AG04450 (cell line): ENCODE data around the gene NAGLU. TPM values are rescaled to one million over a fixed set of nuclear protein-coding genes. Genes with fewer than 3 reads are reported as not detected.

Source experiments
- CTCF ChIA-PET: fragments of 300-600, 350-600 bp; formaldehyde crosslinking; extraction: SDS; loops from one replicate; lab custom pipeline; 2022; ENCODE audit warnings: antibody characterized with exemption, inconsistent platforms; lab: Charles Lee
- POLR2A ChIA-PET: fragments of 350-600 bp; formaldehyde crosslinking; extraction: SDS; loops from one replicate; lab custom pipeline; 2021; ENCODE audit warnings: antibody characterized with exemption, inconsistent platforms; lab: Yijun Ruan, JAX
- DNase-seq: peaks from one replicate; pipeline ENCODE4 v3.0.0-alpha.2; 2011; ENCODE audit warnings: low read depth, low spot score
- H3K27ac ChIP-seq: one replicate; pipeline ENCODE4 v1.5.1; 2012; ENCODE audit warnings: low read depth, low read length, control low read depth
- H3K27me3 ChIP-seq: one replicate; pipeline ENCODE4 v1.6.0; 2012; ENCODE audit warnings: low read length; ENCODE audit not compliant: control insufficient read depth, insufficient read depth
- H3K4me3 ChIP-seq: 2 replicates; pipeline ENCODE4 v1.5.1; 2011; ENCODE audit warnings: mild to moderate bottlenecking, low read depth, low read length, control low read depth
- H3K9me3 ChIP-seq: 2 replicates; pipeline ENCODE4 v1.5.1; 2012; ENCODE audit warnings: low read length; ENCODE audit not compliant: control insufficient read depth, insufficient read depth
- CTCF ChIP-seq: IDR thresholded peaks from 2 replicates; pipeline ENCODE4 v1.5.1; 2011; ENCODE audit warnings: low read depth, low read length, control low read depth, inconsistent platforms
- polyA plus RNA-seq: library from polyadenylated mRNA; depleted of rRNA; stranded (reverse); fragments of >200 nt; gene quantifications from 2 replicates; pipeline ENCODE4 v1.2.3, GENCODE V29; 2011

NAGLU gene
- polyA plus RNA-seq, 1 experiment: 11.9 TPM

GRCh38 chr17:42522263-42522790 is 13.7 kb upstream of the NAGLU start:
- TF ChIP-seq CTCF: no peak
- H3K27me3 ChIP-seq: no peaks in the 10 kb centered on the region
- CTCF ChIA-PET: no interaction called here
- H3K4me3 ChIP-seq: no peak overlapping the region
- POLR2A ChIA-PET: interaction anchor here (0.6 kb wide), 1 partner anchor 528 kb away, joined by 4 read pairs; no protein-coding TSS in a partner anchor
- H3K27ac ChIP-seq: peak overlapping the region; percentile 100
- no peaks in the 10 kb centered on the region for H3K9me3 ChIP-seq
- no peak for DNase-seq

GRCh38 chr17:42522798-42523278 is 13.2 kb upstream of the NAGLU start:
- TF ChIP-seq CTCF: no peak
- DNase-seq: no peak
- ChIA-PET CTCF (no interaction called here), POLR2A (interaction anchor here (0.6 kb wide), 1 partner anchor 529 kb away, joined by 4 read pairs; no protein-coding TSS in a partner anchor)
- H3K9me3 ChIP-seq: no peaks in the 10 kb centered on the region
- no peaks in the 10 kb centered on the region for H3K27me3 ChIP-seq
- H3K4me3 ChIP-seq: no peak overlapping the region
- peak overlapping the region; percentile 100 for H3K27ac ChIP-seq

- ChIA-PET POLR2A (interaction anchor here (0.7 to 1.4 kb wide), 3 partner anchors 102 to 216 kb away, joined by 3 to 5 read pairs (median 3); partner anchors contain the start of gene CAVIN1), CTCF (interaction anchor here (1.3 kb wide), 1 partner anchor 11 kb away, joined by 3 read pairs; no protein-coding TSS in a partner anchor)
- Histone ChIP-seq H3K27ac (peak overlapping the region; percentile 47), H3K27me3 (no peaks in the 10 kb centered on the region), H3K9me3 (no peaks in the 10 kb centered on the region), H3K4me3 (no peak overlapping the region)
- DNase-seq: peak; percentile 54
- TF ChIP-seq CTCF: no peak
Measured at GRCh38 chr17:42525221-42525620, 10.8 kb upstream of the NAGLU start.

- POLR2A ChIA-PET: interaction anchor here (1.4 kb wide), 1 partner anchor 103 kb away, joined by 5 read pairs; the partner anchor contains the start of gene CAVIN1
- no peak for DNase-seq
- no peak overlapping the region for H3K4me3 ChIP-seq
- no peaks in the 10 kb centered on the region for H3K9me3 ChIP-seq
- H3K27me3 ChIP-seq: no peaks in the 10 kb centered on the region
- CTCF ChIA-PET: interaction anchor here (2.2 kb wide), 1 partner anchor 201 kb away, joined by 16 read pairs; no protein-coding TSS in a partner anchor
- TF ChIP-seq CTCF: no peak
- peak overlapping the region; percentile 47 for H3K27ac ChIP-seq
Measured at GRCh38 chr17:42526031-42526444, 10.0 kb upstream of the NAGLU start.

GRCh38 chr17:42527932-42528331 is 8.1 kb upstream of the NAGLU start:
- ChIA-PET POLR2A (interaction anchor here (0.7 to 1.3 kb wide), 4 partner anchors 8 to 180 kb away, joined by 4 to 8 read pairs (median 6); partner anchors contain the start of genes CAVIN1 and NAGLU), CTCF (interaction anchor here (0.6 to 2.2 kb wide), 23 partner anchors 9 to 385 kb away, joined by 3 to 16 read pairs (median 4); partner anchors contain the start of genes CAVIN1 and STAT3)
- H3K4me3 ChIP-seq: no peak overlapping the region

More at GRCh38 chr17:42527932-42528331, 8.1 kb upstream of the NAGLU start:
- TF ChIP-seq CTCF: no peak
- Histone ChIP-seq H3K27me3 (no peaks in the 10 kb centered on the region), H3K27ac (no peak overlapping the region), H3K9me3 (no peaks in the 10 kb centered on the region)
- DNase-seq: no peak
